ENCODE data around the gene ZNF652. TPM values are rescaled to one million over a fixed set of nuclear protein-coding genes. Genes with fewer than 3 reads are reported as not detected.

Gene ZNF652
- total RNA-seq, 1 donor from 2014 or later, result 4.3 TPM

- Mint-ChIP-seq H3K36me3 (ENCODE audit: low read depth) (peaks cover 5% of the 10 kb centered on the region), H3K4me1 (ENCODE audit: low read depth) (peaks cover 43% of the 10 kb centered on the region), H3K27ac (peak overlapping the region; percentile 74), H3K9me3 (peaks cover 3% of the 10 kb centered on the region), H3K4me3 (ENCODE audit: low read depth) (peak overlapping the region; percentile 59), H3K27me3 (ENCODE audit: low read depth) (peaks cover 30% of the 10 kb centered on the region)
- intact Hi-C loops (cut with micrococcal nuclease), result loop anchor here (1.0 to 5.0 kb wide), 2 partner anchors 72 to 151 kb away; no protein-coding TSS in a partner anchor
- no peak for DNase-seq (ENCODE audit: low spot score)
These were observed 18.8 kb downstream of the ZNF652 start for GRCh38 chr17:49343273-49343672.

DNA sequence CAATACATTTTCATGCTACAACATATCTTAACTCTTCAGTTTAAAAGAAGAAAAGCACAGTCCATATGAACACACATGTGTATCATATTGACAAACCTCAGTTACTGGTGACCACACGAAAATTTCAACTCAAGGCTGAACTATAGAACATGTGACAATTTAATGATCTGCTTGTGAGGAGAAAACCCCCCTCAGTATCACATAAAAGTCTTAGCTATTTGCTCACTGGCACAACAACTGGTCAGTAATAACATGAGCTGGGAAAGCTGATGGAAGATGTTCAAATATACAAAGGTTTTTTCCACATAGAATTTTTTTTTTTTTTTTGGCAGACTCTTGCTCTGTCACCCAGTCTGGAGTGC is 19.5 kb downstream of the ZNF652 start:
- Mint-ChIP-seq H3K4me1 (ENCODE audit: low read depth) (peaks cover 47% of the 10 kb centered on the region), H3K27me3 (ENCODE audit: low read depth) (peaks cover 34% of the 10 kb centered on the region), H3K36me3 (ENCODE audit: low read depth) (no peaks in the 10 kb centered on the region), H3K4me3 (ENCODE audit: low read depth) (peak overlapping the region; percentile 40), H3K27ac (peak overlapping the region; percentile 77), H3K9me3 (no peaks in the 10 kb centered on the region)
- intact Hi-C loops (cut with micrococcal nuclease), result loop anchor here (1.0 to 5.0 kb wide), 2 partner anchors 16 to 150 kb away; no protein-coding TSS in a partner anchor
- no peak for DNase-seq (ENCODE audit: low spot score)

- peak overlapping the region; percentile 58 for H3K4me3 Mint-ChIP-seq (ENCODE audit: low read depth)
- peak overlapping the region; percentile 53 for H3K27ac Mint-ChIP-seq
- DNase-seq (ENCODE audit: low spot score), result no peak
- no peaks in the 10 kb centered on the region for H3K36me3 Mint-ChIP-seq (ENCODE audit: low read depth)
- H3K27me3 Mint-ChIP-seq (ENCODE audit: low read depth), result peaks cover 30% of the 10 kb centered on the region
- peaks cover 42% of the 10 kb centered on the region for H3K4me1 Mint-ChIP-seq (ENCODE audit: low read depth)
- intact Hi-C loops (cut with micrococcal nuclease), result loop anchor here (5.0 kb wide), 1 partner anchor 149 kb away; no protein-coding TSS in a partner anchor
- H3K9me3 Mint-ChIP-seq, result no peaks in the 10 kb centered on the region
These were observed 20.7 kb downstream of the ZNF652 start for GRCh38 chr17:49341356-49341755.

GRCh38 chr17:49339354-49339753 is 22.7 kb downstream of the ZNF652 start:
- H3K4me1 Mint-ChIP-seq (ENCODE audit: low read depth), result peaks cover 38% of the 10 kb centered on the region
- no peak overlapping the region for H3K27ac Mint-ChIP-seq
- no peak overlapping the region for H3K4me3 Mint-ChIP-seq (ENCODE audit: low read depth)
- intact Hi-C loops (cut with micrococcal nuclease), result no loop called here
- H3K27me3 Mint-ChIP-seq (ENCODE audit: low read depth), result peaks cover 23% of the 10 kb centered on the region
- H3K9me3 Mint-ChIP-seq, result no peaks in the 10 kb centered on the region
- H3K36me3 Mint-ChIP-seq (ENCODE audit: low read depth), result no peaks in the 10 kb centered on the region
- no peak for DNase-seq (ENCODE audit: low spot score)

DNA sequence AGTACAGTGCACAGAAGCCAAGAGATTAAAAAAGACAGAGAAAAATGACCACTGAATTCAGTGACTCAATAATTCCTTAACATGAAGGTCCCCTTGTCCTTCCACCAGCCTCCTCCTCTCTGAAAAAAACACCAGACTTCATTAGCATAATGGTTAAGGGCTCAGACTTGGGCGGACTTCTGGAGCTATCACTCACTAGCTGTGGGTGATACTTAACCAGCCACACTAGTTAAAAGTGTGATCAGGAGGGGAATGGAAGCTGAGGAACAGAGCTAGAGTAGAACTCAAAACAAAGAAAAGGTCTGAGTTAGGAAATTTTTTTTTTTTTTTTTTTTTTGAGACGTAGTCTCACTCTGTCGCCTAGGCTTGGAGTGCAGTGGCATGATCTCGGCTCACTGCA is 23.2 kb downstream of the ZNF652 start:
- H3K4me1 Mint-ChIP-seq (ENCODE audit: low read depth), result peaks cover 38% of the 10 kb centered on the region
- no peak for DNase-seq (ENCODE audit: low spot score)
- peaks cover 23% of the 10 kb centered on the region for H3K27me3 Mint-ChIP-seq (ENCODE audit: low read depth)
- peak overlapping the region; percentile 70 for H3K27ac Mint-ChIP-seq
- intact Hi-C loops (cut with micrococcal nuclease), result no loop called here
- H3K9me3 Mint-ChIP-seq, result no peaks in the 10 kb centered on the region
- H3K4me3 Mint-ChIP-seq (ENCODE audit: low read depth), result no peak overlapping the region
- H3K36me3 Mint-ChIP-seq (ENCODE audit: low read depth), result no peaks in the 10 kb centered on the region

DNA sequence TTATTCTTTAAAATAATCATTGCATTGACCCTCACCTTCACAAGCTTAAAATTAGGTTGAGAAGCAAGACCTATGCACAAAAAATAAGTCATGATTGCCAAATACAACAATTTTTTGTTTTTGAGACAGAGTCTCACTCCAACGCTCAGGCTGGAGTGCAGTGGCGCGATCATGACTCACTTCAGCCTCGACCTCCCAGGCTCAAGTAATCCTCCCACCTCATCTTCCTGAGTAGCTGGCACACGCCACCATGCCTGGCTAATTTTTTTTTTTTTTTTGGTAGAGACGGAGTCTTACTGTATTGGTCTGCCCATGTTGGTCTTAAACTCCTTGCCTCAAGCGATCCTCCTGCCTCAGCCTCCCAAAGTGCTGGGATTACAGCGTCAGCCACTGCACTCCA is 24.2 kb downstream of the ZNF652 start:
- no peaks in the 10 kb centered on the region for H3K9me3 Mint-ChIP-seq
- peaks cover 34% of the 10 kb centered on the region for H3K4me1 Mint-ChIP-seq (ENCODE audit: low read depth)
- peak overlapping the region; percentile 51 for H3K27ac Mint-ChIP-seq
- no peaks in the 10 kb centered on the region for H3K36me3 Mint-ChIP-seq (ENCODE audit: low read depth)
- no peak overlapping the region for H3K4me3 Mint-ChIP-seq (ENCODE audit: low read depth)
- no peak for DNase-seq (ENCODE audit: low spot score)
- intact Hi-C loops (cut with micrococcal nuclease), result no loop called here
- peaks cover 23% of the 10 kb centered on the region for H3K27me3 Mint-ChIP-seq (ENCODE audit: low read depth)

DNA sequence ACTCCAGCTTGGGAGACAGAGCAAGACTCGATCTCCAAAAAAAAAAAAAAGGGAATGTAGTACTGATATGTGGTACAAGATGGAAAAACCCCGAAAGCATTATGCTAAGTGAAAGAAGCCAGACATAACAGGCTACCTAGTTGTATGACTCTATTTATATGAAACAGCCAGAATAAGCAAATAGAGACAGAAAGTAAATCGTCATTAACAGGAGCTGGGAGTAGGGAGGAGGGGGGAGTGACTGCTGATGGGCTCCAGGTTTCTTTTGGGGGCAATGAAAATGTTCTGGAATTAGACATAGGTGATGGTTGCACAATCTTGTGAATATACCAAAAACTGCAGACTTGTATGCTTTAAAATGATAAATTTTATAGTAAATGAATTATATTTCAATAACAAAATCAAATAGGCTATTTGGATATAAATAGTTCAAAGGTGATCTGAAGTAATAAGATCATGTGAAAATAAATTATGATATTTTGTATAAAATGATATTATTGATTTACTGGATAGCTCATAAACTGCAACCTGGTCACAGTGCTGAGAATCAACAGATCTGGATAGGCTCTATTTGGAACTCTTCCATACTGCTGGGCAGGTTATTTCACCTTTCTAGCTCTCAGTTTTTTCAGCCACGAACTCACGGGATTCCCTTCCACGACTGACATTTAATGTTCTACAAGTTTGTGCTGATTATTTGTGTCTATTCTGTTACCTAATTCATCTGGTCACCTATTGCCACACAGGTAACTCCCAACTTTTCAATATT is 27.1 kb downstream of the ZNF652 start:
- DNase-seq (ENCODE audit: low spot score), result no peak
- H3K4me3 Mint-ChIP-seq (ENCODE audit: low read depth), result no peak overlapping the region
- H3K9me3 Mint-ChIP-seq, result no peaks in the 10 kb centered on the region
- H3K4me1 Mint-ChIP-seq (ENCODE audit: low read depth), result peaks cover 21% of the 10 kb centered on the region
- peaks cover 15% of the 10 kb centered on the region for H3K27me3 Mint-ChIP-seq (ENCODE audit: low read depth)
- no peaks in the 10 kb centered on the region for H3K36me3 Mint-ChIP-seq (ENCODE audit: low read depth)
- no peak overlapping the region for H3K27ac Mint-ChIP-seq
- intact Hi-C loops (cut with micrococcal nuclease), result no loop called here

- intact Hi-C loops (cut with micrococcal nuclease), result no loop called here
- Mint-ChIP-seq H3K36me3 (ENCODE audit: low read depth) (no peaks in the 10 kb centered on the region), H3K4me1 (ENCODE audit: low read depth) (peaks cover 15% of the 10 kb centered on the region)
These were observed 28.2 kb downstream of the ZNF652 start for GRCh38 chr17:49333804-49334203.

DNA sequence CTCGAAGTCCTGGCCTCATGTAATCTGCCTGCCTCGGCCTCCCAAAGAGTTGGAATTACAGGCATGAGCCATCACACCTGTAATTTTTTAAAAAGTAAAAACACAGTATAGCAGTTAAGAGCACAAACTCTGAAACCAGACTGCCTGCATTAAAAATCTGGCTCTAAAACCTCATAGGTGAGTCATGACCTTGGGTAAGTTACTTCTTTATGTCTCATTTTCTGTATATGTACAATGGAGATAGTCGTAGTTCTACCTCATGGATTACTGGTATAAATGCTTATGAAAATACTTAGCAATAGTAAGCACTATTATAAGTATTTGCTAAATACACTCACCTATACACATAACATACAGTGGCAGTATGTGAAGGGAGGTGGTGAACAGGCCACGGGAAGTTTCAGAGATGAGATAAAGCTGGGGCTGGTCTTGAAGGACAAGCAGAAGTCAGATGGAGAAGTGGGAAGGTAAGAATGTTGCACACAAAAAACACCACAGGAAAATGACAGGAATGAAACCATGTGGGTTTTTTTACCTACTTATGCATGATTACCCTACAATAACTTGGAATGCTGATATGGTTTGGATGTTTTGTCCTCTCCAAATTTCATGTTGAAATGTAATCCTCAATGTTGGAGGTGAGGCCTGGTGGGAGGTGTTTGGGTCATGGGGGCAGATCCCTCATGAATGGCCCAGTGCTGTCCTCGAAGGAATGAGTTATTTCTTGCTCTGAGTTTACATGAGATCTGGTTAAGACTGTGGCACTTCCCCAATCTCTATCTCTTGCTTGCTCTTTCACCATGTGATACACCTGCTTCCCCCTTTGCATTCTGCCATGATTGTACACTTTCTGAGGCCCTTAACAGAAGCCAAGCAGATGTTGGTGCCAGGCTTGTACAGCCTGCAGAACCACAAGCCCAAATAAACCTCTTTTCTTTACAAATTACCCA is 33.9 kb downstream of the ZNF652 start:
- H3K4me1 Mint-ChIP-seq (ENCODE audit: low read depth), result peaks cover 26% of the 10 kb centered on the region
- DNase-seq (ENCODE audit: low spot score), result no peak
- no peaks in the 10 kb centered on the region for H3K27me3 Mint-ChIP-seq (ENCODE audit: low read depth)
- no peaks in the 10 kb centered on the region for H3K9me3 Mint-ChIP-seq
- intact Hi-C loops (cut with micrococcal nuclease), result no loop called here
- no peak overlapping the region for H3K27ac Mint-ChIP-seq
- no peak overlapping the region for H3K4me3 Mint-ChIP-seq (ENCODE audit: low read depth)
- no peaks in the 10 kb centered on the region for H3K36me3 Mint-ChIP-seq (ENCODE audit: low read depth)

More at GRCh38 chr17:49333804-49334203, 28.2 kb downstream of the ZNF652 start:
- no peak overlapping the region for H3K27ac Mint-ChIP-seq
- H3K4me3 Mint-ChIP-seq (ENCODE audit: low read depth), result no peak overlapping the region
- H3K9me3 Mint-ChIP-seq, result no peaks in the 10 kb centered on the region
- no peak for DNase-seq (ENCODE audit: low spot score)
- peaks cover 9% of the 10 kb centered on the region for H3K27me3 Mint-ChIP-seq (ENCODE audit: low read depth)

GRCh38 chr17:49325980-49326379 is 36.1 kb downstream of the ZNF652 start:
- intact Hi-C loops (cut with micrococcal nuclease), result no loop called here
- Mint-ChIP-seq H3K27ac (no peak overlapping the region), H3K27me3 (ENCODE audit: low read depth) (no peaks in the 10 kb centered on the region), H3K36me3 (ENCODE audit: low read depth) (no peaks in the 10 kb centered on the region), H3K4me1 (ENCODE audit: low read depth) (peaks cover 28% of the 10 kb centered on the region), H3K4me3 (ENCODE audit: low read depth) (no peak overlapping the region), H3K9me3 (no peaks in the 10 kb centered on the region)
- DNase-seq (ENCODE audit: low spot score), result no peak

- no peak overlapping the region for H3K4me3 Mint-ChIP-seq (ENCODE audit: low read depth)
- H3K4me1 Mint-ChIP-seq (ENCODE audit: low read depth), result peaks cover 25% of the 10 kb centered on the region
- H3K27me3 Mint-ChIP-seq (ENCODE audit: low read depth), result peaks cover 1% of the 10 kb centered on the region
- peaks cover 17% of the 10 kb centered on the region for H3K36me3 Mint-ChIP-seq (ENCODE audit: low read depth)
- H3K27ac Mint-ChIP-seq, result no peak overlapping the region
- H3K9me3 Mint-ChIP-seq, result no peaks in the 10 kb centered on the region
- intact Hi-C loops (cut with micrococcal nuclease), result no loop called here
- DNase-seq (ENCODE audit: low spot score), result no peak
These were observed 43.5 kb downstream of the ZNF652 start for GRCh38 chr17:49318435-49318965.

- no peak for DNase-seq (ENCODE audit: low spot score)
- Mint-ChIP-seq H3K36me3 (ENCODE audit: low read depth) (peaks cover 17% of the 10 kb centered on the region), H3K4me1 (ENCODE audit: low read depth) (peaks cover 20% of the 10 kb centered on the region), H3K4me3 (ENCODE audit: low read depth) (no peak overlapping the region), H3K27ac (no peak overlapping the region), H3K27me3 (ENCODE audit: low read depth) (peaks cover 1% of the 10 kb centered on the region), H3K9me3 (no peaks in the 10 kb centered on the region)
- intact Hi-C loops (cut with micrococcal nuclease), result no loop called here
These were observed 45.0 kb downstream of the ZNF652 start for GRCh38 chr17:49316889-49317675.

Data from activated T-helper 2 cell treated with anti-CD3 and anti-CD28 coated beads, Interferon-gamma antibody, Interleukin-2, Interleukin-4, amounts not matched to agents 10 μg/mL and 5 μg/mL and 100 μg/mL, durations not matched to agents 14 hours and 24 hours and 36 hours (primary cell).